ENCODE measurements around the gene EMC1.
"Not testable (repeated sequence)": the region's sequence is repeated elsewhere in the genome, so short reads cannot be mapped to it uniquely, and the experiment has no call there.

The EMC1 gene

GRCh38 chr1:19251305-19252196, at the start of gene EMC1, which contains the start of gene MRTO4:
Gene EMC1, minus strand, starts transcription at chr1:19251524. Its CDS starts 15 bp downstream, at chr1:19251509.
Gene MRTO4, plus strand, starts transcription at chr1:19251805. Its CDS starts 31 bp downstream, at chr1:19251836.
- peak; percentile 78 for DNase-seq (ENCODE audit: low read depth)

DNA sequence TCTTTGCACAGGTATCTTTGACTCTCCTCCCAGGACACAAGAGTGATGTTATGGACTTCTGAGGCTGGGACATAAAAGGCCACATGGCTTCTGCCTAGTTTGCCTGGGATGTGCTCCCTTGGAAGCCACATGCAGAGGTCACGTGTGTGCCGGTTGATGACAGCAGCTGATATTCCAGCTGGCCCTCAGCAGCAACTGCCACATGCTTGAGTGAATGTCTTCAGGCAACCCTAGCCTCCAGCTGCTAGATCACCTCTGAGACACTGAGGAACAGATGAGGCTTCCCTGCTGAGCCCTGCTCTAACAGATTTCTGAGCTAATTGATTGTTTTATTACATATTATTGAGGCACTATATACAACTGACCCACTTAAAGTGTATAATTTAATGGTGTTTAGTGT, 48.9 kb upstream of the EMC1 start:
- DNase-seq (ENCODE audit: low read depth) = no peak

GRCh38 chr1:19294638-19295037, 43.3 kb upstream of the EMC1 start:
- no peak for DNase-seq (ENCODE audit: low read depth)

DNA sequence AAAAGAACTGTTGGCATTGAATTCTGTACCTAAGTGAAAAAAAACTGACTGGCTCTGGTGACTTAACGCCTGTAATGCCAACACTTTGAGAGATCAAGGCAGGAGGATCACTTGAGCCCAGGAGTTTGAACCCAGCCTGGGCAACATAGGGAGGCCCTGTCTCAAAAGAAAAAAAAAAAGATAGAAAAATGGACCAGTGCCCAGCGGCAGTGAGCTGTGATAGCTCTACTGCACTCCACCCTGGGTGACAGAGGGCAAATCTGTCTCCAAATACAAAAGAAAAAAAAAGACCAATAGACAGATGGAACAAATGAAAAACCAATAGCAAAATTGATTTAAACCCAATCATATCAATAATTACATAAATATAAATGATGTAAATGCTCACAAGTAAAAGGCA, 37.9 kb upstream of the EMC1 start:
- no peak for DNase-seq (ENCODE audit: low read depth)

DNA sequence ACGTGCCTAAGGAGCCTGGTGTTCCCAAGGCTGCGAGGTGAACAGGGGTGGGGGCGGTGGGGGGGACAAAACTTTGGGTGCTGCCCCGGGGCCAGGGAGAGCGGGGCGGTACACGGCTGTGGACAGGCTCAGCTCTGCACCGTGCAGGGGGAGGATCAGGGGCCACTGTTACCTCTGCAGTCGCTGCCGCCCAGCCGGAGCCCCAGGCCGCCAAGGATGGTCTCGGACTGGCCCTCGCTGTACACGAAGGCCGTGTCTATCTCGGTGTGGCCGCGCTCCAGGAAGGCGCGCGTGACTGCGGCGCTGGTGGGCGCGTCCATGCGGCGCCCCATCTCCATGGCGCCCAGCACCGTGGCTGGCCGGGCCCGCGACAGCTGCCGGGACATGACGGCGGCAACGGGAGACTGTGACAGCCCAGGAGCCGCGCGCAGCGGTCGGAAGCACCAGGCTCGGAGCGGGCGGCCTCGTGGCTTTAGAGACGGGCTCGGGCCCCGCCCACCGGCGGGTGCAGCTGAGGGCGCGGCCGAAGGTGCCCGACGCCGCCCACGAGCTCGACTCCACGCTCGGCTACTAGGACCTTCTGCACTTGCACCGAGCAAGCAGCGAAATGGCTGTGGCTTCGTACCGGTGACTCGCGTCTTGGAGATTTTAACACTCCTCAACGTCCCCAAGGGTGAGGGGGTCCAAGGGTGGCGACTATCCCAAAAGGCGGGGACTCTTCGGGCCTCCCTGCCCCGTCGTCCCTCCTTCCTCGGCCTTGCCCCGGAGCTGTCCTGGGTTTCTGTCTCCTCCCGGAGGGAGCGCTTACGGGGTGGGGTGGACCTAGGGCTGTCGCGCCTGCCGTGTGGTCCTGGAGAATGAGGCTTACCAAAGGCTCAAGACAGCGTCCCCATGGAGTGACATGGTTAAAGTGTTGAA, 37.3 kb upstream of the EMC1 start, which contains the start of gene AKR7A3:
Gene AKR7A3, minus strand, starts transcription at position 447 of the 918 bp plus-strand sequence. Its CDS starts 61 bp downstream, at position 386.
- not testable (repeated sequence) for DNase-seq (ENCODE audit: low read depth)

DNA sequence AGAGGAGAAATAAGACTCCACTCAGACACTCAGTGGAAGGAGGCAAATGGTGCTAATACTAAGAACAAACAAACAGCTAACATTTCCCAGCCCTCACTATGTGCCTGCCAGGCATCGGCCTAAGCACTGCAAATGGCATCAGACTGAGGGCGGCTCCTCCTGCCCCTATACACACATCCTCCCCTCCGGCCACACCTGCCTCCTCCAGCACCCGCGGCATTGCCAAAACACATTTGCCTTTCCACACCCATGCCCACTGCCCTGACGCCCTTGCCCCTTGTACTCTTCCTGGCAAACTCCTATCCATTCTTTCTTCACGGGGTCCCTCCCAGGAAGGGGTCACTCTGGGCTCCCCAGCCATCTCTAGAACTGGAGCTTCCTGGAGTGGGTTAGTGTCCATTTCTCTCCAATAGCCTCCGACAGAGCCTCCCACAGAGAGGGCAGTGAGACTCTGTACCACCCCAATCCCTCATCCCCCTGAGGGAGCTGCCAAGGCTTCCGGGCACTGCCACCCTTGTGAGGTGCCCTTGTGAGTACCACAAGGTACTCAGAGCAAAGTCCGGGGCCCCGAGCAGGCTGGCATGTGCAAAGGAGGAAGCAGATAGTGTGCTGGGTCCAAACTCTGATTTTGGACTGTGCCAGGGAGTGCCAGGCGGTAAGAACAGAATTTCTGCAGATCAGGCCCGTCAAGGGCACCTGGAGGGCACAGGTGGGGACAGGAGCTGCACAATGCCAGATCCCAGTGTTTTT, 36.3 kb upstream of the EMC1 start:
- DNase-seq (ENCODE audit: low read depth) = no peak

- not testable (repeated sequence) for DNase-seq (ENCODE audit: low read depth)
These were observed 34.5 kb upstream of the EMC1 start for GRCh38 chr1:19285807-19286206.

GRCh38 chr1:19285366-19285765, 34.0 kb upstream of the EMC1 start:
- not testable (repeated sequence) for DNase-seq (ENCODE audit: low read depth)

- DNase-seq (ENCODE audit: low read depth) = no peak
These were observed 33.6 kb upstream of the EMC1 start for GRCh38 chr1:19284881-19285280.

DNA sequence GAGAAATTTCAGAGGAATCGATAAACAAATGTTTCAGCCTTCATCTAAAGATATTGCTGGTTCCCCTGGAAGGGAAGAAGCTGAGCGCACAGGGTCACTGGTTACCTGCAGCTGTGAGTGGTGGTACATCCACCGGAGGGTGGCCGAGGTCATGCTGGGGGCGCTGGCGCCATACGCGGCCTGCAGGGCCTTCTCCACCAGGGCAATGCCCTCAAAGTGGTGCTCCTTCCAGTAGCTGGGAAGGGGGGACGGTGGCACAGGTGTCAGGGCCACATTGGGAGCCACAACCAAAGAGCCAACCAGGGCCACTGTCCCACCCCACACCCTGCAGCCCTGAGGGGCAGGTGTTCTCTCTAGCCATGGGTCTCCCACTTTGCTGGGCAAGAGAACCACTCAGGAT, 32.6 kb upstream of the EMC1 start:
- no peak for DNase-seq (ENCODE audit: low read depth)

GRCh38 chr1:19274636-19275035, 23.3 kb upstream of the EMC1 start:
- DNase-seq (ENCODE audit: low read depth) = no peak

DNA sequence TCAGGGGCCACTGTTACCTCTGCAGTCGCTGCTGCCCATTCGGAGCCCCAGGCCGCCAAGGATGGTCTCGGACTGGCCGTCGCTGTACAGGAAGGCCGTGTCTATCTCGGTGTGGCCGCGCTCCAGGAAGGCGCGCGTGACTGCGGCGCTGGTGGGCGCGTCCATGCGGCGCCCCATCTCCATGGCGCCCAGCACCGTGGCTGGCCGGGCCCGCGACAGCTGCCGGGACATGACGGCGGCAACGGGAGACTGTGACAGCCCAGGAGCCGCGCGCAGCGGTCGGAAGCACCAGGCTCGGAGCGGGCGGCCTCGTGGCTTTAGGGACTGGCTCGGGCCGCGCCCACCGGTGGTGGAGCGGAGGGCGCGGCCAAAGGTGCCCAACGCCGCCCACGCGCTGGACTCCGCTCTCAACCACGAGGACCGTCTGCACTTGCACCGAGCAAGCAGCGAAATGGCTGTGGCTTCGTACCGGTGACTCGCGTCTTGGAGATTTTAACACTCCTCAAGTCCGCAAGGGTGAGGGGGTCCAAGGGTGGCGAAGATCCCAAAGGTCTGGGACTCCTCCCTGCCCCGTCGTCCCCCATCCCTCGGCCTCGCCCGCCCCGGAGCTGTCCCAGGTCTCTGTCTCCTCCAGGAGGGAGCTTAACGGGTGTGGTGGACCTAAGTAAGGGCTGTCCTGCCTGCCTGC, 22.7 kb upstream of the EMC1 start:
- DNase-seq (ENCODE audit: low read depth) = not testable (repeated sequence)

DNA sequence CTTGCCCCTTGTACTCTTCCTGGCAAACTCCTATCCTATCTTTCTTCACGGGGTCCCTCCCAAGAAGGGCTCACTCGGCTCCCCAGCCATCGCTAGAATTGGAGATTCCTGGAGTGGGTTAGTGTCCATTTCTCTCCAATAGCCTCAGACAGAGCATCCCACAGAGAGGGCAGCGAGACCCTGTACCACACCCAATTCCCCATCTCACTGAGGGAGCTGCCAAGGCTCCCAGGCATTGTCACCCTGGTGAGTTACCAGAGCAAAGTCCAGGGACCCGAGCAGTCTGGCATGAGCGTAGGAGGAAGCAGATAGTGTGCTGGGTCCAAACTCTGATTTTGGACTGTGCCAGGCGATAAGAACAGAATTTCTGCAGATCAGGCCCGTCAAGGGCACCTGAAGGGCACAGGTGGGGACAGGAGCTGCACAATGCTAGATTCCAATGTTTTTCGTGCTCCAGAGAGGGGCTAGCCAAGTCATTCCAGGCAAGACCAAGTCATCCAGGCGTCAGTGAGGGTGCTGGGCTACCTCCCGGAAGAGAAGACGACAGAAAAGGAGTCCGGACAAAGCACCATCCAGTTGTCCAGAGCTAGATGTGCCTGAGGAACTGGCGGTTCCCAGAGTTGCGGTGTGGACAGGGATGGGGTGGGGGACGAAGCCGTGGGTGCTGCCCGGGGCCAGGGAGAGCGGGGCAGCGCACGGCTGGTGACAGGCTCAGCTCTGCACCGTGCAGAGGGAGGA, 22.0 kb upstream of the EMC1 start:
- DNase-seq (ENCODE audit: low read depth) = no peak

DNA sequence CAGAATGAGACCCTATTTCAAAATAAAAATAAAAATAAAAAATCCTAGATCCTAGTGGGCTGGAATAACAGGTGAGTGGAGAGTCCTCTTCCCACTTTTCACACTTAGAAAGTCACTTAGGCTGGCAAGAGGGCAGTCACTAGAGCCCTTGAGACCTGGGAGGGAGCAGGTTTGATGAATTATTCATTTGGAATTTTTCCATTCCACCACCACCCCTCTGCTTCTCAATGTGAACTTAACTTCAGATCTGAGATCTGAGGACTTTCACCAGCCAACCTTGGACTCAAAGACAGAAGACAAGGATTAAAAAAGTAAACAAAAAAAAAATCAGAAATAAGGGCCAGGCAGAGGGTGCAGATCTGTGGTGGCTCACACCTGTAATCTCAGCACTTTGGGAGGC, 20.7 kb upstream of the EMC1 start:
- no peak for DNase-seq (ENCODE audit: low read depth)

DNA sequence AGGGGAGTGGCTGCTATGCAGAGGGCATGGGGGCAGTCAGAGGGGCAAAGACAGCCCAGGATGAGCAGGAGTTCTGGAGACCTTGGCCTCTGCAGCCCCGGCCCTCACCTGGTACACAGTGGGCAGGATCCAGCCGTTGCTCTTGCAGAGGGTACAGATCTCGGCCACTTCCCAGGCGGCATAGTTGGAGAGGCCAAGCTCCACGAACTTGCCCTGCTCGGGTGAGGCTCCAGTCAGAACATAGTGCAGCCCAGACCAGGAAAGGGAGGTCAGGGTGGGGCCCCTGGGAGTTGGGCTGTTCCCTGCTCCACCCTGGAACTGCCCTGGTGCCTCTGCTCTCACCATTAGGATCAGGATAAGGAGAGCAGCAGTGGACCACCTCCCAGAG, 19.0 kb upstream of the EMC1 start:
- not testable (repeated sequence) for DNase-seq (ENCODE audit: low read depth)

GRCh38 chr1:19269427-19270342, 18.4 kb upstream of the EMC1 start:
- DNase-seq (ENCODE audit: low read depth) = not testable (repeated sequence)

- no peak for DNase-seq (ENCODE audit: low read depth)
These were observed 17.1 kb upstream of the EMC1 start for GRCh38 chr1:19268445-19268844.

GRCh38 chr1:19262744-19263143, 11.4 kb upstream of the EMC1 start:
- DNase-seq (ENCODE audit: low read depth) = no peak

DNA sequence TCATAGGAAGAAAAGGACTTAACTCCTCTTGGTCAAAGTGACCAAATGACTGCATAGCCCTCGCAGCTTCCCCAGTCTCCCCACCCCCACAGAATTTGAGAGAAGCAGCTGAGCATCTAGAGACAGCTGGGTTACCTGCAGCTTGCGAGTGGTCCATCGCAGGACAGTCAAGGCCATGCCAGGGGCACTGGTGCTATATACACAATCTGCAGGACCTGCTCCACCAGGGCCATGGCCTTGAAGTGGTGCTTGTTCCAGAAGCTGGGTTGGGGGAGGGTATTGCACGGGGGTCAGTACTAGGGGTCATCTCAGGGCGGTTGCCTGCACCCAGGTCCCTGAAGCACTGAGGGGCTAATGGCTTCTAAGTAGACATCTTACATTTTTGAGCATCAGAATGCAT, 10.7 kb upstream of the EMC1 start:
- no peak for DNase-seq (ENCODE audit: low read depth)

Measured in stimulated activated CD8-positive, alpha-beta memory T cell treated with anti-CD3 and anti-CD28 coated beads, Interleukin-12 subunit alpha, Interleukin-12 subunit beta, amount 100 ng/mL, for 1 hour (primary cell).